PC-3 (cell line): Measurements from ENCODE around the gene ILK. TPM values are rescaled to one million over a fixed set of nuclear protein-coding genes. Genes with fewer than 3 reads are reported as not detected.

Experiments
- ATAC-seq: fragments of 200-7000 bp; cut with Tn5 transposase; 2 replicates; pipeline ENCODE4 v1.9.1; 2020; ENCODE audit warnings: mild to moderate bottlenecking, moderate library complexity
- BruUV-seq: library from RNA; stranded (reverse); fragments of 400-500 nt; replicated peaks from 2 replicates; lab custom pipeline; 2021; lab: Mats Ljungman, UMichigan
- CTCF ChIA-PET: fragments of 300-600 bp; sonication (Branson Sonifier 250); formaldehyde crosslinking; loops from one replicate; lab custom pipeline; 2022; ENCODE audit warnings: antibody characterized with exemption; lab: Charles Lee
- POLR2A ChIA-PET: fragments of 300-600 bp; sonication (Branson Sonifier 250); formaldehyde crosslinking; loops from one replicate; lab custom pipeline; 2022; ENCODE audit warnings: antibody characterized with exemption; ENCODE audit not compliant: unreplicated experiment; lab: Charles Lee
- DNase-seq: peaks from one replicate; pipeline ENCODE4 v3.0.0-alpha.2; 2015
- H2AFZ ChIP-seq: fragments of 300-600 bp; sonication (generic); 2 replicates; pipeline ENCODE4 v1.6.0; 2016; ENCODE audit warnings: antibody characterized with exemption, low read length
- H3F3A ChIP-seq: fragments of 300-600 bp; sonication (generic); one replicate; pipeline ENCODE4 v1.6.0; 2017; ENCODE audit warnings: antibody characterized with exemption, low read length, control low read depth, mild to moderate bottlenecking; ENCODE audit not compliant: unreplicated experiment
- H3K27ac ChIP-seq: fragments of 300-600 bp; sonication (generic); 2 replicates; pipeline ENCODE4 v1.5.1; 2016; ENCODE audit warnings: mild to moderate bottlenecking, low read length
- H3K27me3 ChIP-seq: fragments of 300-600 bp; sonication (generic); 2 replicates; pipeline ENCODE4 v1.6.1; 2016; ENCODE audit warnings: low read length, mixed read lengths
- H3K36me3 ChIP-seq: fragments of 300-600 bp; sonication (generic); 2 replicates; pipeline ENCODE4 v1.6.1; 2016; ENCODE audit warnings: low read depth, mixed run types, low read length, mixed read lengths
- H3K4me1 ChIP-seq: fragments of 300-600 bp; sonication (generic); 2 replicates; pipeline ENCODE4 v1.5.1; 2016; ENCODE audit warnings: low read length; ENCODE audit not compliant: insufficient read depth
- H3K4me2 ChIP-seq: fragments of 300-600 bp; sonication (generic); 2 replicates; pipeline ENCODE4 v1.6.0; 2016; ENCODE audit warnings: low read length
- H3K4me3 ChIP-seq: fragments of 300-600 bp; sonication (generic); 2 replicates; pipeline ENCODE4 v1.5.1; 2016; ENCODE audit warnings: mild to moderate bottlenecking, low read length, mixed read lengths
- H3K79me2 ChIP-seq: fragments of 300-600 bp; sonication (generic); 2 replicates; pipeline ENCODE4 v1.6.1; 2017; ENCODE audit warnings: low read length, mixed read lengths
- H3K9ac ChIP-seq: fragments of 300-600 bp; sonication (generic); 2 replicates; pipeline ENCODE4 v1.6.0; 2016; ENCODE audit warnings: mild to moderate bottlenecking, low read length
- H3K9me2 ChIP-seq: fragments of 300-600 bp; sonication (generic); replicated peaks from 2 replicates; pipeline ENCODE4 v1.6.1; 2016; ENCODE audit warnings: mixed run types, low read length, mixed read lengths
- H3K9me3 ChIP-seq: fragments of 300-600 bp; sonication (generic); 2 replicates; pipeline ENCODE4 v1.6.1; 2016; ENCODE audit warnings: low read length, mixed read lengths
- H4K20me1 ChIP-seq: fragments of 300-600 bp; sonication (generic); 2 replicates; pipeline ENCODE4 v1.6.1; 2016; ENCODE audit warnings: low read length, mixed read lengths
- EZH2 ChIP-seq: fragments of 300-600 bp; sonication (generic); IDR thresholded peaks from one replicate; pipeline ENCODE4 v1.6.1; 2017; ENCODE audit warnings: antibody characterized with exemption, mild to moderate bottlenecking, low read length; ENCODE audit not compliant: unreplicated experiment
- EZH2phosphoT487 ChIP-seq: fragments of 300-600 bp; sonication (generic); IDR thresholded peaks from 2 replicates; pipeline ENCODE4 v1.6.1; 2018; ENCODE audit warnings: mild to moderate bottlenecking, antibody characterized with exemption, low read length, borderline replicate concordance
- intact Hi-C: fragments of 100-400 bp; cut with micrococcal nuclease; formaldehyde crosslinking; loops from 2 replicates; pipeline ENCODE4 v1.9.0; 2023
- total RNA-seq: library from RNA; depleted of rRNA; stranded (reverse); fragments of >200 nt; gene quantifications from 2 replicates; pipeline ENCODE4 v1.2.3, GENCODE V29; 2014
- TF ChIP-seq, protein P1 (sequence below): fragments of 300-600 bp; sonication (generic); conservative IDR thresholded peaks from 2 replicates; pipeline ENCODE4 v1.5.1; 2017; ENCODE audit warnings: antibody characterized with exemption, low read depth, mild to moderate bottlenecking, low read length

Gene ILK
- total RNA-seq, 1 experiment from 2014 or later = 73.9 TPM

DNA sequence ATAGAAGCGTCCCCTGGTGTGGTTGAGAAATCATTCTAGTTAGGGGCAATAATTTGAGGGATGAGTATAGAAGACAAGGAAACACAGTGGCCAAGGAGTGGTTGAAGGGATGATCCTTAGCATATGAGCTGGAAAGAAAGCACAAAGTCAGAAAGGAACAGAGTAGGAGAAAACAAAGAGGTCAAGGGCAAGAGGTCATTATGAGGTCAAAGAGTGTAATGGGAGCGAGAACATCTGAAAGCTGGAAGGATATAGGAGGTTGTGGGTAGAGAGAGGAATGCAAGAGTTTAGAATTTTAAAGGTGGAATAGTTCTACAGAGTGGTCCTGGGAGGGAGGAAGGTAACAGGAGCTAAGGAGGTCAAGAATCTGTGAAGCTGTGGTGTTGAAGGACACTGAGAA lies 50.1 kb downstream of the ILK start:
- TF ChIP-seq EZH2phosphoT487 (no peak), EZH2 (no peak)
- TF ChIP-seq, protein P1, sequence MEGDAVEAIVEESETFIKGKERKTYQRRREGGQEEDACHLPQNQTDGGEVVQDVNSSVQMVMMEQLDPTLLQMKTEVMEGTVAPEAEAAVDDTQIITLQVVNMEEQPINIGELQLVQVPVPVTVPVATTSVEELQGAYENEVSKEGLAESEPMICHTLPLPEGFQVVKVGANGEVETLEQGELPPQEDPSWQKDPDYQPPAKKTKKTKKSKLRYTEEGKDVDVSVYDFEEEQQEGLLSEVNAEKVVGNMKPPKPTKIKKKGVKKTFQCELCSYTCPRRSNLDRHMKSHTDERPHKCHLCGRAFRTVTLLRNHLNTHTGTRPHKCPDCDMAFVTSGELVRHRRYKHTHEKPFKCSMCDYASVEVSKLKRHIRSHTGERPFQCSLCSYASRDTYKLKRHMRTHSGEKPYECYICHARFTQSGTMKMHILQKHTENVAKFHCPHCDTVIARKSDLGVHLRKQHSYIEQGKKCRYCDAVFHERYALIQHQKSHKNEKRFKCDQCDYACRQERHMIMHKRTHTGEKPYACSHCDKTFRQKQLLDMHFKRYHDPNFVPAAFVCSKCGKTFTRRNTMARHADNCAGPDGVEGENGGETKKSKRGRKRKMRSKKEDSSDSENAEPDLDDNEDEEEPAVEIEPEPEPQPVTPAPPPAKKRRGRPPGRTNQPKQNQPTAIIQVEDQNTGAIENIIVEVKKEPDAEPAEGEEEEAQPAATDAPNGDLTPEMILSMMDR = no peak
- BruUV-seq = no TSS peak

DNA sequence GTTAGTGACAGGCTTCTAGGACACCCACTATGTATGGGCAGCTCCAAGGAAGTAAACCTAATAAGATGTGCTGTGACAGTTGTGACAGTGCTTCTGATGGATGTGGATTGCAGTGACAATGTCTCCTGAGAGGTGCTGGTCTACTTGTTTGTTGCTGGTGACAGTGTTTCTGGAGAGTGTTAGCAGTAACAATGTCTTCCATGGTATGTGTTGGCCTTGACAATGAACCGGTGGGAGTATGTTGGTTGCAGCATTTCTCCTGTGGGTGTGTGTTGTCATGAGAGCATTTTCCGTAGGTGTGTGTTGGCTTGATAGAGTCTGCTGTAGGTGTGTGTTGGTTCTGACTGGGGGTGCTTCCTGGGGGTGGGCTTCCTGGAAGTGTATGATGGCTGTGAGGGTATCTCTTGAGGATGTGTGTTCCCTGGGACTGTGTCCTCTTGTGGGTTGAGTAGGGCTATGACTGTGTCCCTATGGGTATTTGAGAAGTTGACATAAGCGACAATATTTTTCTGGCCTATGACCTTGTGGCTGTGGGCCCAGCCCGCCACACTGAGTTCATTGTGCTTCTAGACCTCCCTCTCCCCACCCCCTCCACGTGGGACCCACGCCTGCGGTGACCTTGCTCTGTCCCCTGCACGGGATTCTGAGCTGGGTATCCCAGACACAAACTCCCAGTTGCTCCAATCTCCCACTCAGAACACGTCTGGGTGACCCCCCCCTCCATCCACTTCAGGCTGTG lies 50.9 kb downstream of the ILK start:
- Histone ChIP-seq H3K27ac (no peak overlapping the region), H3K36me3 (no peaks in the 10 kb centered on the region), H3F3A (no peaks in the 10 kb centered on the region), H3K4me2 (no peak overlapping the region), H3K9ac (no peak overlapping the region), H3K79me2 (no peaks in the 10 kb centered on the region), H2AFZ (no peak overlapping the region), H4K20me1 (no peaks in the 10 kb centered on the region), H3K4me1 (no peaks in the 10 kb centered on the region; the same call in 1 of the 2 replicates), H3K27me3 (peaks cover 53% of the 10 kb centered on the region), H3K9me3 (no peaks in the 10 kb centered on the region), H3K9me2 (no peaks in the 10 kb centered on the region), H3K4me3 (no peak overlapping the region)
- DNase-seq (no peak), ATAC-seq (no peak)
- intact Hi-C loops = no loop called here
- no TSS peak for BruUV-seq
- TF ChIP-seq, protein P1 = no peak
- TF ChIP-seq EZH2 = no peak
- TF ChIP-seq EZH2phosphoT487 = no peak
- POLR2A ChIA-PET = no interaction called here
- CTCF ChIA-PET = no interaction called here

More for the DNA sequence above, 50.1 kb downstream of the ILK start:
- ATAC-seq = no peak
- no peak overlapping the region for H3K4me2 ChIP-seq
- no peaks in the 10 kb centered on the region for H3F3A ChIP-seq
- no peak overlapping the region for H2AFZ ChIP-seq
- DNase-seq = no peak
- H3K4me3 ChIP-seq = no peak overlapping the region
- H4K20me1 ChIP-seq = no peaks in the 10 kb centered on the region
- ChIA-PET CTCF (no interaction called here), POLR2A (no interaction called here)
- intact Hi-C loops = no loop called here
- no peak overlapping the region for H3K9ac ChIP-seq
- H3K36me3 ChIP-seq = no peaks in the 10 kb centered on the region
- H3K9me2 ChIP-seq = no peaks in the 10 kb centered on the region
- H3K9me3 ChIP-seq = no peaks in the 10 kb centered on the region
- no peaks in the 10 kb centered on the region; the same call in 1 of the 2 replicates for H3K4me1 ChIP-seq
- H3K79me2 ChIP-seq = no peaks in the 10 kb centered on the region
- H3K27ac ChIP-seq = no peak overlapping the region
- H3K27me3 ChIP-seq = peaks cover 60% of the 10 kb centered on the region

DNA sequence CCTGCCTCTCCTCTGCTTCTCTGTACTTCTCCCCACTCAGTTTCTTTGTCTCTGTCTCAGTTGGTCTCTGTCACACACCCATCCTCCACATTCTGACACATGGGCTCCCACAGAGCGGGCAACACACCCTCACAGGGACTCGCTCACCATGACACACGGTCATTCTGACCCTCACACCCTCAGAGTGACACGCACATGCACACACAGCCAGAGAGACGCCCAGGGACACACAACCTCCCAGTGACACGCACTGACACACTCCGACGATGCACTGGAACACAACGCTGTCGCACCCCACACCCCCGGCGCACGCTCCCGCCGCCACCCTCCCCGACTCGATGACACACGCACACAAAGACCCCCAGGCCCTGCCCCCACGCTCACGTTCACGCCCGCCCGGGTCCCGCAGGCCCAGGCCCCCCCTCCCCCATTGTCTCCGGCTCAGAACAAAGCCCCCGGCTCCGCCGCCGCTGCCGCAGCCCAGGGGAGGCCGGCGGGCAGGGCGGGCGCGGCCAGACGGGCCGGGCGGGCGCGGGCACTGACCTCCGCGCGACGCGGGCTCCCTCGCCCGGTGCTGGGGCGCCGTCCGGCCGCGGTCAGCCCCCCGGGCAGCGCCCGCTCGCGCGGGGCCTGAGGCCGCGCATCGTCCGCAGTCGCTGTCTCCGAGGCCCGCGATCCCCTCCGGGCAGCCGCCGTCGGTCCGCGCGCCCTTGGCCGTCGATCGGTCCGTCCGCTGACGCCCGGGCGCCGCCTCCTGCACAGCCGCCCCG lies 51.6 kb downstream of the ILK start:
- CTCF ChIA-PET = no interaction called here
- no peaks in the 10 kb centered on the region for H3K36me3 ChIP-seq
- no peaks in the 10 kb centered on the region; the same call in 1 of the 2 replicates for H3K4me1 ChIP-seq
- no TSS peak for BruUV-seq
- peaks cover 49% of the 10 kb centered on the region for H3K27me3 ChIP-seq
- H3K4me3 ChIP-seq = no peak overlapping the region
- TF ChIP-seq, protein P1 = no peak
- TF ChIP-seq EZH2 (no peak), EZH2phosphoT487 (no peak)
- POLR2A ChIA-PET = no interaction called here
- intact Hi-C loops = no loop called here
- no peaks in the 10 kb centered on the region for H3F3A ChIP-seq
- H2AFZ ChIP-seq = no peak overlapping the region
- no peaks in the 10 kb centered on the region for H3K79me2 ChIP-seq
- ATAC-seq (no peak), DNase-seq (no peak)
- H3K4me2 ChIP-seq = no peak overlapping the region
- no peak overlapping the region for H3K27ac ChIP-seq
- no peaks in the 10 kb centered on the region for H3K9me3 ChIP-seq
- H4K20me1 ChIP-seq = no peaks in the 10 kb centered on the region
- H3K9me2 ChIP-seq = no peaks in the 10 kb centered on the region
- H3K9ac ChIP-seq = no peak overlapping the region
